Lower leg skin (tissue), 4 donors: ENCODE measurements around the gene CORO2A. TPM values are rescaled to one million over a fixed set of nuclear protein-coding genes. Genes with fewer than 3 reads are reported as not detected.

Source experiments
- DNase-seq, 2 donors: peaks; one replicate each; pipeline ENCODE4 v3.0.0-alpha.2; 2019; ENCODE audit warnings: low spot score in 2 of 2
- H3K4me3 ChIP-seq: fragments of 200-600 bp; sonication (generic); 2 replicates; pipeline ENCODE4 v1.5.1; 2017; ENCODE audit warnings: mild to moderate bottlenecking, low read depth; ENCODE audit not compliant: poor library complexity, severe bottlenecking
- POLR2A ChIP-seq, 2 donors: fragments of 450-650 bp; IDR thresholded peaks; one replicate each; pipeline ENCODE4 v1.6.1; 2016 to 2017; ENCODE audit warnings: antibody characterized with exemption in 2 of 2, mild to moderate bottlenecking in 1 of 2, moderate library complexity in 1 of 2
- WGBS, 2 donors: methylation state at CpG; one replicate each; pipeline ENCODE4 v1.1.5; 2018; 5-methylcytosine and 5-hydroxymethylcytosine counted together
- intact Hi-C: fragments of 100-400 bp; cut with DNase I; formaldehyde crosslinking; loops from one replicate; pipeline ENCODE4 v1.15.0; 2023; ENCODE audit warnings: low total_unique reads
- total RNA-seq, 4 donors: library from RNA; depleted of rRNA; stranded (reverse); fragments of >200 nt; gene quantifications; one replicate each; pipeline ENCODE4 v1.1.0, GENCODE V29; 2016
- TF ChIP-seq, protein P1 (sequence below), 3 donors: fragments of 450-650 bp; IDR thresholded peaks; one replicate each; pipeline ENCODE4 v1.5.1; 2016; ENCODE audit warnings: antibody characterized with exemption in 3 of 3, mild to moderate bottlenecking in 3 of 3, moderate library complexity in 2 of 3

CORO2A gene
- total RNA-seq, 4 donors from 2014 or later, result 20.8 to 31.4 (median 25.4) TPM

DNA sequence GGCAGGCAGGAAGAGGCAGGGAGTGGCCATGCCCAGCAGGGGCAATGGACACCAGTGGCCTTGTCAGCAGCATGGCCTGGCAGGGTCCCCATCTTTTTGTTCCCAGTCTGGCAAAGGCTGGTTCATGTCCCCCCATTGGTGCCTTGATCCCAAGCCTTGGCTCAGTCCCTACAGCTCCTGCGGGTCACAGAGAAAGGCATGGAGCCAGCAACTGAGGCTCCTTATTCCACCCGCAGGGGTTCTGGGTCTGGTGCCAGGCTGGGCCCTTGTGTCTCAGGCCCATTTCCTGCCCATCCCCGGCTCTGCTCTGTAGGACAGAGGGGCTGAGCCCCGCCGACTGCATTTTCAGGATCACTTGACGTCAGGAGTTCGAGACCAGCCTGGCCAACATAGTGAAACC lies 87.4 kb downstream of the CORO2A start:
- 94 to 98% methylated on average over 7 of the region's 7 CpGs for WGBS, 2 donors
- DNase-seq, result no peak
- TF ChIP-seq POLR2A (IDR thresholded peaks at IDR 0.05), result no peak
- TF ChIP-seq, protein P1, sequence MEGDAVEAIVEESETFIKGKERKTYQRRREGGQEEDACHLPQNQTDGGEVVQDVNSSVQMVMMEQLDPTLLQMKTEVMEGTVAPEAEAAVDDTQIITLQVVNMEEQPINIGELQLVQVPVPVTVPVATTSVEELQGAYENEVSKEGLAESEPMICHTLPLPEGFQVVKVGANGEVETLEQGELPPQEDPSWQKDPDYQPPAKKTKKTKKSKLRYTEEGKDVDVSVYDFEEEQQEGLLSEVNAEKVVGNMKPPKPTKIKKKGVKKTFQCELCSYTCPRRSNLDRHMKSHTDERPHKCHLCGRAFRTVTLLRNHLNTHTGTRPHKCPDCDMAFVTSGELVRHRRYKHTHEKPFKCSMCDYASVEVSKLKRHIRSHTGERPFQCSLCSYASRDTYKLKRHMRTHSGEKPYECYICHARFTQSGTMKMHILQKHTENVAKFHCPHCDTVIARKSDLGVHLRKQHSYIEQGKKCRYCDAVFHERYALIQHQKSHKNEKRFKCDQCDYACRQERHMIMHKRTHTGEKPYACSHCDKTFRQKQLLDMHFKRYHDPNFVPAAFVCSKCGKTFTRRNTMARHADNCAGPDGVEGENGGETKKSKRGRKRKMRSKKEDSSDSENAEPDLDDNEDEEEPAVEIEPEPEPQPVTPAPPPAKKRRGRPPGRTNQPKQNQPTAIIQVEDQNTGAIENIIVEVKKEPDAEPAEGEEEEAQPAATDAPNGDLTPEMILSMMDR (IDR thresholded peaks at IDR 0.05), result no peak
- H3K4me3 ChIP-seq, result no peak overlapping the region
- intact Hi-C loops, result no loop called here

DNA sequence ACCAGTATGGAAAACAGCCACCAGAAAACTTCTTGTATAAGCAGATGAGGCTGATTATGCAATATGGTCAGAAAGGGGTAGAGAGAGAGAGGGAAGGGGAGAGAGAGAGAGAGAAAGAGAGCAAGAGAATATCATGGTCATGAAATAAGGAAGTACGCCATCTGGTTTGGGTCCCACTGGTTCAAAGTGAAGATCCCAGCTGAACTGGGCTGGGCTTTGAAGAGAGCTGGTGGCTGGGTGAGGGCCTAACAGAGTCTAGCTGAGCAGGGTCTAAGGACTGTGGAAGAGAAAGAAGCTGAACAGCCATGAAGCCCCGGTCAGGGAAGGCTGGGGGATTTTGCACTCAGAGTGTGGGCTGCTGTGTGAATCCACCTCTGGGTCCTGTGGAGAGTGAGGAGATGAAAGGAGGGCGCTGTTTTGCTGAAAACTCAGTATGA lies 88.0 kb downstream of the CORO2A start:
- intact Hi-C loops, result no loop called here
- no peak for DNase-seq
- no peak overlapping the region for H3K4me3 ChIP-seq
- 80 to 81% methylated on average over 3 of the region's 3 CpGs for WGBS, 2 donors
- no peak for TF ChIP-seq POLR2A (IDR thresholded peaks at IDR 0.05)
- TF ChIP-seq, protein P1 (IDR thresholded peaks at IDR 0.05), result no peak

DNA sequence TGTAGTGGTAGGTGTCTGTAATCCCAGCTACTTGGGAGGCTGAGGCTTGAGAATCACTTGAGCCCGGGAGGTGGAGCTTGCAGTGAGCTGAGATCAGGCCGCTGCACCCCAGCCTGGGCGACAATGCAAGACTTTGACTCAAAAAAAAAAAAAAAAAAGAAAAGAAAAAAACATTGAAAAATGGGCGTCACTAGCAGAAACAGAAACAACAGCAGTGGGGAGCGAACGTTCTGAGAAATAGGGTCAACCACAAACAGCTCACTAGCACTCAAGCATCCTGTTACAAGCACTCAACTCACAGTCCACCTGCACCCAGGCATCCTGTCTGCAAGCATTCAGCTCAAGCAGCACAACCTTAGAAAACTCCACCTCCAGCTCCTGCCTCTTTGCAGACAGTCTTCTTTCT lies 90.6 kb downstream of the CORO2A start:
- DNase-seq, result no peak
- no peak overlapping the region for H3K4me3 ChIP-seq
- TF ChIP-seq, protein P1 (IDR thresholded peaks at IDR 0.05), result no peak
- no peak for TF ChIP-seq POLR2A (IDR thresholded peaks at IDR 0.05)
- intact Hi-C loops, result no loop called here
- 15 to 47% methylated on average over 6 of the region's 6 CpGs for whole genome bisulfite sequencing, 2 donors

DNA sequence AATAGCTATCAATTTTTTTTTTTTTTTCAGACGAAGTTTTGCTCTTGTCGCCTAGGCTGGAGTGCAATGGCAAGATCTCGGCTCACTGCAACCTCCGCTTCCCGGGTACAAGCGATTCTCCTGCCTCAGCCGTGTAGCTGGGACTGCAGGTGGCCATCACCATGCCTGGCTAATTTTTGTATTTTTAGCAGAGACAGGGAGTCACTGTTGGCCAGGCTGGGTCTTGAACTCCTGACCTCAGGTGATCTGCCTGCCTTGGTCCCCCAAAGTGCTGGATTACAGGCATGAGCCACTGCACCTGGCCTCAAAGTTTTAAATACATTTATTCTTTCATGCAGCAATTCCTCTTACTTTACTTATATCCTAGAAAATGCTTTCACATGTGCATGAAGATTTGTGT lies 91.0 kb downstream of the CORO2A start:
- DNase-seq, result no peak
- intact Hi-C loops, result no loop called here
- no peak for TF ChIP-seq POLR2A (IDR thresholded peaks at IDR 0.05)
- TF ChIP-seq, protein P1 (IDR thresholded peaks at IDR 0.05), result no peak
- WGBS, 2 donors, result 89 to 96% methylated on average over 7 of the region's 7 CpGs
- no peak overlapping the region for H3K4me3 ChIP-seq

DNA sequence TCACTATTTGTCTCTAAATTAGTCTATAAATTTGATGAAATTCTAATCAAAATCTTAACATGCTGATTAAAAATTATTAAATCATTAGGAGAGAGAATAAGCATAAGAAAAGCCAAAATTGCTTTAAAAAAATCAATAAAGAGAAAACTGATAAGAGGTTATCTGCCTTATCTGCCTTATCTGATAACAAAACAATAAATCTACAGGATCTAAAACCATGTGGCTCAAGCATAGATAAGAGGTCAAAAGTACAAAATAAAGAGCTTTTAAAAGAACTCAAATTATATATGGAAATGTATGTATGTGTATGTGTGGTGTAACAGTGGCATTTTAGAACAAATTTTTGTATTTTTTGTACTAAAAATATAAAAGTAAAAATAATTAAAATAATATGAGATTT lies 92.0 kb downstream of the CORO2A start:
- TF ChIP-seq, protein P1 (IDR thresholded peaks at IDR 0.05), result no peak
- no peak for TF ChIP-seq POLR2A (IDR thresholded peaks at IDR 0.05)
- DNase-seq, result no peak
- intact Hi-C loops, result no loop called here
- H3K4me3 ChIP-seq, result no peak overlapping the region

DNA sequence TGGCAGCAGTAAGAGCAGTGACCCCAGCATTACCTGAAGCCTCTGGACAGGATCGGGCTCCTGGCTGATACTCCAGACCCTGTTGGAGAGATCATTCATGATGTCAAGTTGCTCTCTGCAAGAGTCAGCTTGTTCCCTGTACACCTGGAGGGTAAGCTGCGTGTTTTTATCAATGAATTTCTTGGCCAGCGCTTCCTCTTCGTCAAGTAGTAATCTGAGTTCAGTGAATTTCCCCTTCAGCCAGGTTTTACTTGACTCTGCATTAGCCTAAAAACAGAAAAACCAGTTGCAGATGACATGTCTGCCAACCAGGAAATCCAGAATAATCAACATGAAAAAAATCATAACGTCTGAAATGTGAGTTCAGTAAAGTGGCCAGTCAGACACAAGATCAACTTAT lies 92.5 kb downstream of the CORO2A start:
- 36 to 46% methylated on average over 5 of the region's 5 CpGs for WGBS, 2 donors
- intact Hi-C loops, result no loop called here
- no peak for DNase-seq
- TF ChIP-seq POLR2A (IDR thresholded peaks at IDR 0.05), result no peak
- TF ChIP-seq, protein P1 (IDR thresholded peaks at IDR 0.05), result no peak
- no peak overlapping the region for H3K4me3 ChIP-seq
